Panc1 (cell line): ENCODE data around the gene NRCAM. TPM values are rescaled to one million over a fixed set of nuclear protein-coding genes. Genes with fewer than 3 reads are reported as not detected.

Source experiments
- ATAC-seq: fragments of 200-7000 bp; cut with Tn5 transposase; 2 replicates; pipeline ENCODE4 v1.9.1; 2020; ENCODE audit warnings: mild to moderate bottlenecking, moderate library complexity
- BruUV-seq: library from RNA; stranded (reverse); fragments of 400-500 nt; replicated peaks from 2 replicates; lab custom pipeline; 2021; lab: Mats Ljungman, UMichigan
- CTCF ChIA-PET: fragments of 300-600 bp; sonication (Branson Sonifier 250); formaldehyde crosslinking; loops from one replicate; lab custom pipeline; 2022; ENCODE audit warnings: antibody characterized with exemption; lab: Charles Lee
- POLR2A ChIA-PET: fragments of 300-600 bp; sonication (Branson Sonifier 250); formaldehyde crosslinking; loops from one replicate; lab custom pipeline; 2022; ENCODE audit warnings: antibody characterized with exemption; lab: Charles Lee
- DNase-seq: peaks from one replicate; pipeline ENCODE4 v3.0.0-alpha.2; 2010; ENCODE audit warnings: low read depth, low spot score
- H3K27ac ChIP-seq: 2 replicates; pipeline ENCODE4 v1.5.1; 2011; ENCODE audit warnings: mild to moderate bottlenecking, low read length, inconsistent platforms
- H3K27me3 ChIP-seq: fragments of 200-500 bp; sonication (Bioruptor generic); 2 replicates; pipeline ENCODE4 v1.6.0; 2014; ENCODE audit warnings: low read length, inconsistent platforms; ENCODE audit not compliant: control insufficient read depth, insufficient read depth
- H3K36me3 ChIP-seq: fragments of 200-500 bp; sonication (Bioruptor generic); 2 replicates; pipeline ENCODE4 v1.5.1; 2014; ENCODE audit warnings: inconsistent platforms, mild to moderate bottlenecking, low read length, moderate library complexity; ENCODE audit not compliant: control insufficient read depth, insufficient read depth
- H3K4me1 ChIP-seq: 2 replicates; pipeline ENCODE4 v1.5.1; 2011; ENCODE audit warnings: inconsistent platforms, mild to moderate bottlenecking, low read length, moderate library complexity; ENCODE audit not compliant: control insufficient read depth, insufficient read depth
- H3K4me3 ChIP-seq, 2 experiments: 2 replicates each; pipeline ENCODE4 v1.5.1; 2011 to 2012; ENCODE audit warnings: low read depth in 2 of 2, low read length in 2 of 2, mild to moderate bottlenecking in 2 of 2, inconsistent platforms in 1 of 2, moderate library complexity in 1 of 2
- H3K9me3 ChIP-seq: fragments of 200-500 bp; sonication (Bioruptor generic); 2 replicates; pipeline ENCODE4 v1.5.1; 2014; ENCODE audit warnings: low read depth, mild to moderate bottlenecking, inconsistent platforms, low read length, moderate library complexity; ENCODE audit not compliant: control insufficient read depth, insufficient read depth
- POLR2AphosphoS5 ChIP-seq: IDR thresholded peaks from 2 replicates; pipeline ENCODE4 v1.6.1; 2012; ENCODE audit warnings: mild to moderate bottlenecking, low read depth, low read length, moderate library complexity
- SIN3A ChIP-seq: IDR thresholded peaks from 2 replicates; pipeline ENCODE4 v1.6.1; 2012; ENCODE audit warnings: low read depth, mild to moderate bottlenecking, low read length, moderate library complexity, borderline replicate concordance; ENCODE audit not compliant: insufficient read depth
- TCF7L2 ChIP-seq: IDR thresholded peaks from 2 replicates; pipeline ENCODE4 v1.6.1; 2011; ENCODE audit warnings: mild to moderate bottlenecking, low read depth, low read length, inconsistent platforms
- in situ Hi-C: cut with HindIII; loops from 2 replicates; pipeline ENCODE4 v1.10.0; 2016; ENCODE audit warnings: low sequenced_read_pairs, low pct_unique_long_range_greater_than_20kb
- intact Hi-C: fragments of 100-400 bp; cut with micrococcal nuclease; formaldehyde crosslinking; loops from one replicate; pipeline ENCODE4 v1.10.0; 2022; ENCODE audit not compliant: unreplicated experiment
- total RNA-seq: library from RNA; stranded (reverse); gene quantifications from one replicate; pipeline ENCODE4 v1.2.1, GENCODE V29; 2021; ENCODE audit not compliant: unreplicated experiment
- TF ChIP-seq, protein P1 (sequence below): fragments of 450-650 bp; IDR thresholded peaks from 2 replicates; pipeline ENCODE4 v1.5.1; 2017; ENCODE audit warnings: mild to moderate bottlenecking
- TF ChIP-seq, protein P2 (sequence below), 2 experiments: IDR thresholded peaks; 2 replicates each; pipeline ENCODE4 v1.6.1; 2011 to 2012; ENCODE audit warnings: low read depth in 2 of 2, control low read depth in 1 of 2, low read length in 1 of 2, mild to moderate bottlenecking in 1 of 2, moderate library complexity in 1 of 2; ENCODE audit not compliant: insufficient read depth in 1 of 2

The NRCAM gene
- total RNA-seq, 1 experiment from 2014 or later, result 0.21 TPM

DNA sequence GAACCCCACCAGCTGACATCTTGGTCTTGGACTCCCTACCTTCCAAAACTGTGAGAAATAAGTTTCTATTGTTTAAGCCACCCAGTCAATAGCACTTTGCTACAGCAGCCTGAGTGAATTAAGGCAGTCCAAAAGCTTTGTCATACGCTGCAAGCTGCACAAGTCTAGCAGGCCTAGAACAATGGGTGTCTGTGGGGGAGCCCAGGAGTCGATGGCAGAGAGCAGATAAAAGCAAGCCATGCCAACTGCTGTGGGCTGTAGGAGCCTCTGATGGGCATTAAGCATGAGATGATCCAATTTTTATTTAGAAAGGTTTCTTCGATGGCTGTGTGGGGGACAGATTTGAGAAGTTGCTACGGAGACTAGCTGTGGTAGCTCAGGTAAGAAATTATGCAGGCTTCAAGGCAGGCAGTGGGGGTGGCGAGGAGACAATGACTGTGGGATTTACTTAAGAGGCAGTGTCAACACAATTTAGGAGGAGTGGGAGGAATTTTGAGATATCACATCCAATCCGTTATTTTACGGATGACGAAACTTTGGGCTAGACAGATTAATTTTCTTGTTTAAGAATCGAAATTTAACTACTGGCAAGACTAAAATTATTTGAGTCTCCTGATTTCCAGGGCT lies 110.4 kb downstream of the NRCAM start:
- BruUV-seq, result no TSS peak
- no peak for ATAC-seq
- TF ChIP-seq SIN3A, result no peak
- TF ChIP-seq, protein P1, sequence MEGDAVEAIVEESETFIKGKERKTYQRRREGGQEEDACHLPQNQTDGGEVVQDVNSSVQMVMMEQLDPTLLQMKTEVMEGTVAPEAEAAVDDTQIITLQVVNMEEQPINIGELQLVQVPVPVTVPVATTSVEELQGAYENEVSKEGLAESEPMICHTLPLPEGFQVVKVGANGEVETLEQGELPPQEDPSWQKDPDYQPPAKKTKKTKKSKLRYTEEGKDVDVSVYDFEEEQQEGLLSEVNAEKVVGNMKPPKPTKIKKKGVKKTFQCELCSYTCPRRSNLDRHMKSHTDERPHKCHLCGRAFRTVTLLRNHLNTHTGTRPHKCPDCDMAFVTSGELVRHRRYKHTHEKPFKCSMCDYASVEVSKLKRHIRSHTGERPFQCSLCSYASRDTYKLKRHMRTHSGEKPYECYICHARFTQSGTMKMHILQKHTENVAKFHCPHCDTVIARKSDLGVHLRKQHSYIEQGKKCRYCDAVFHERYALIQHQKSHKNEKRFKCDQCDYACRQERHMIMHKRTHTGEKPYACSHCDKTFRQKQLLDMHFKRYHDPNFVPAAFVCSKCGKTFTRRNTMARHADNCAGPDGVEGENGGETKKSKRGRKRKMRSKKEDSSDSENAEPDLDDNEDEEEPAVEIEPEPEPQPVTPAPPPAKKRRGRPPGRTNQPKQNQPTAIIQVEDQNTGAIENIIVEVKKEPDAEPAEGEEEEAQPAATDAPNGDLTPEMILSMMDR, result no peak
- TF ChIP-seq, protein P2, sequence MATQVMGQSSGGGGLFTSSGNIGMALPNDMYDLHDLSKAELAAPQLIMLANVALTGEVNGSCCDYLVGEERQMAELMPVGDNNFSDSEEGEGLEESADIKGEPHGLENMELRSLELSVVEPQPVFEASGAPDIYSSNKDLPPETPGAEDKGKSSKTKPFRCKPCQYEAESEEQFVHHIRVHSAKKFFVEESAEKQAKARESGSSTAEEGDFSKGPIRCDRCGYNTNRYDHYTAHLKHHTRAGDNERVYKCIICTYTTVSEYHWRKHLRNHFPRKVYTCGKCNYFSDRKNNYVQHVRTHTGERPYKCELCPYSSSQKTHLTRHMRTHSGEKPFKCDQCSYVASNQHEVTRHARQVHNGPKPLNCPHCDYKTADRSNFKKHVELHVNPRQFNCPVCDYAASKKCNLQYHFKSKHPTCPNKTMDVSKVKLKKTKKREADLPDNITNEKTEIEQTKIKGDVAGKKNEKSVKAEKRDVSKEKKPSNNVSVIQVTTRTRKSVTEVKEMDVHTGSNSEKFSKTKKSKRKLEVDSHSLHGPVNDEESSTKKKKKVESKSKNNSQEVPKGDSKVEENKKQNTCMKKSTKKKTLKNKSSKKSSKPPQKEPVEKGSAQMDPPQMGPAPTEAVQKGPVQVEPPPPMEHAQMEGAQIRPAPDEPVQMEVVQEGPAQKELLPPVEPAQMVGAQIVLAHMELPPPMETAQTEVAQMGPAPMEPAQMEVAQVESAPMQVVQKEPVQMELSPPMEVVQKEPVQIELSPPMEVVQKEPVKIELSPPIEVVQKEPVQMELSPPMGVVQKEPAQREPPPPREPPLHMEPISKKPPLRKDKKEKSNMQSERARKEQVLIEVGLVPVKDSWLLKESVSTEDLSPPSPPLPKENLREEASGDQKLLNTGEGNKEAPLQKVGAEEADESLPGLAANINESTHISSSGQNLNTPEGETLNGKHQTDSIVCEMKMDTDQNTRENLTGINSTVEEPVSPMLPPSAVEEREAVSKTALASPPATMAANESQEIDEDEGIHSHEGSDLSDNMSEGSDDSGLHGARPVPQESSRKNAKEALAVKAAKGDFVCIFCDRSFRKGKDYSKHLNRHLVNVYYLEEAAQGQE (IDR thresholded peaks at IDR 0.05; ENCODE audit: insufficient read depth in 1 of 2, low read depth in 2 of 2, low read length in 1 of 2), result no peak
- no peak for TF ChIP-seq POLR2AphosphoS5
- TF ChIP-seq TCF7L2, result no peak
- no peaks in the 10 kb centered on the region for H3K36me3 ChIP-seq
- no peak for DNase-seq
- in situ Hi-C loops (no loop called here), intact Hi-C loops (no loop called here)
- H3K4me1 ChIP-seq, result no peaks in the 10 kb centered on the region
- no peak overlapping the region for H3K27ac ChIP-seq
- H3K27me3 ChIP-seq, result no peaks in the 10 kb centered on the region; the same call in 1 of the 2 replicates
- no peaks in the 10 kb centered on the region for H3K9me3 ChIP-seq
- ChIA-PET POLR2A (no interaction called here), CTCF (no interaction called here)
- no peak overlapping the region for H3K4me3 ChIP-seq

DNA sequence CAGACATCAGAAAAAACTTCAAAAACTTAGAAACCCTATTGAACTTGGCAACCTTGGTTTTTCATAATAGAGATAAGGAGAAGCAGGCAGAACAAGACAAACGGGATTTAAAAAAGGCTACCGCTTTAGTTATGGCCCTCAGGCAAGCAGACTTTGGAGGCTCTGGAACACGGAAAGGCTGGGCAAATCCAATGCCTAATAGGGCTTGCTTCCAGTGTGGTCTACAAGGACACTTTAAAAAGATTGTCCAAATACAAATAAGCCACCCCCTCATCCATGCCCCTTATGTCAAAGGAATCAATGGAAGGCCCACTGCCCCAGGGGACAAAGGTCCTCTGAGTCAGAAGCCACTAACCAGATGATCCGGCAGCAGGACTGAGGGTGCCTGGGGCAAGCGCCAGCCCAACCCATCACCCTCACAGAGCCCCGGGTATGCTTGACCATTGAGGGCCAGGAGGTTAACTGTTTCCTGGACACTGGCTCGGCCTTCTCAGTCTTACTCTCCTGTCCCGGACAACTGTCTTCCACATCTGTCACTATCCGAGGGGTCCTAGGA lies 115.3 kb downstream of the NRCAM start:
- DNase-seq, result no peak

More for the DNA sequence above, 115.3 kb downstream of the NRCAM start:
- no peak overlapping the region for H3K27ac ChIP-seq
- no peaks in the 10 kb centered on the region for H3K4me1 ChIP-seq
- intact Hi-C loops (no loop called here), in situ Hi-C loops (no loop called here)
- CTCF ChIA-PET, result no interaction called here
- no peak overlapping the region for H3K4me3 ChIP-seq
- H3K36me3 ChIP-seq, result no peaks in the 10 kb centered on the region
- TF ChIP-seq TCF7L2, result no peak
- TF ChIP-seq, protein P2 (IDR thresholded peaks at IDR 0.05; ENCODE audit: insufficient read depth in 1 of 2, low read depth in 2 of 2, low read length in 1 of 2), result no peak
- TF ChIP-seq POLR2AphosphoS5, result no peak
- TF ChIP-seq, protein P1, result no peak
- TF ChIP-seq SIN3A, result no peak
- POLR2A ChIA-PET, result no interaction called here
- no peaks in the 10 kb centered on the region for H3K9me3 ChIP-seq
- no TSS peak for BruUV-seq
- H3K27me3 ChIP-seq, result no peaks in the 10 kb centered on the region; the same call in 1 of the 2 replicates
- no peak for ATAC-seq
